Forelimb muscle (tissue), 1 donor: Measurements from ENCODE around the gene NSF. TPM values are rescaled to one million over a fixed set of nuclear protein-coding genes. Genes with fewer than 3 reads are reported as not detected.
"Not testable (repeated sequence)": the region's sequence is repeated elsewhere in the genome, so short reads cannot be mapped to it uniquely, and the experiment has no call there.

Experiments
- DNase-seq: peaks from one replicate; pipeline ENCODE4 v3.0.0-alpha.2; 2013; ENCODE audit warnings: low read depth
- polyA plus RNA-seq: library from polyadenylated mRNA; unstranded; fragments of 120-200 nt; gene quantifications from one replicate; pipeline ENCODE4 v1.2.1, GENCODE V29; 2013; ENCODE audit not compliant: insufficient read length

NSF gene
- polyA plus RNA-seq, 1 donor, result 16.9 TPM

DNA sequence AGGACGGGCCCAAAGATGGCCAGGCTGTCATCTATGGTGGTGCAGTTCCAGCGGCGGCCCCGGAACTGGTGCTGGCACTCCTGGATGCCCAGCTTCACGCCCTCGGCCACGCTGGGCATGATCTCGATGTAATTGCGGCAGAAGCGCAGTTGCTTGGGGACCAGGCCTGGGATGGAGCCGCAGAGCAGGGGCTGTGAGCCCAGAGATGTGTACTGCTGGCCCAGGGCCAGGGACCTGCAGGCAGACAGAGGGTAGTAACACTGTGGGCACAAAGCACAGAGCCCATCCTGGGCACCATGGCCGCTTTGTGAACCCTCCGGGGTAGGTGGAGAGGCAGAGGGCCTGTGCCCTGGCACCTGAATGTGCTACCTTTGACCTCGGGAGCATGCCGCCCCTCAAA is 183.2 kb downstream of the NSF start:
- no peak for DNase-seq

DNA sequence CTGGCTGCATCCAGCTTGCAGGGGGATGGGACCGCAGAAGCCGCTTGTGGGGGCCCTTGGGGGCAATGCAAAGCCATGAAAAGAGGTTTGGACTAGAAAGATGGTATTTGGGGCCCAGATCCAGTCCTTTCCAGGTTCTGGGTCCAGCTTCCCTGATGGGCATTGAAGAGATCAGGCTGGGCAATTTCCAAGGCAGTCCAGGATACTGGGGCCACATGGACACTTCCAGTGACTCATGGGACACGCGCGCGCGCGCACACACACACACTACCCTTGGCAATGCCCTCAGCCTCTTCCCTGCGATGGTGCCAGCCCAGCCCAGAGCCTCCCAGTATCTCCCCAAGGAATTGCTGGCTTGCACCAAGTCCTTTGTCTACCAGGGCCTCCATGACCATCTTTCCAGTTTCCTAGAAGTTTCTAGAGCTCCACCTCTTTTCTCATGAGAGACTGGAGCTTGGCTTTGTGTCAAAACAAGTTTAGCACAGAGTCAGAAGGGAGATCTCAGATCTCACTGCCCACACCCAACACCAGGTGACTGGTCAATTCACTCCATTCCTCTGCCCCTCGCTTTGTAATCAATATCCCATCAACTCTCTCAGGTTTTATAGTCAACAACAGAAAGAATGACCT is 183.8 kb downstream of the NSF start:
- no peak for DNase-seq

DNA sequence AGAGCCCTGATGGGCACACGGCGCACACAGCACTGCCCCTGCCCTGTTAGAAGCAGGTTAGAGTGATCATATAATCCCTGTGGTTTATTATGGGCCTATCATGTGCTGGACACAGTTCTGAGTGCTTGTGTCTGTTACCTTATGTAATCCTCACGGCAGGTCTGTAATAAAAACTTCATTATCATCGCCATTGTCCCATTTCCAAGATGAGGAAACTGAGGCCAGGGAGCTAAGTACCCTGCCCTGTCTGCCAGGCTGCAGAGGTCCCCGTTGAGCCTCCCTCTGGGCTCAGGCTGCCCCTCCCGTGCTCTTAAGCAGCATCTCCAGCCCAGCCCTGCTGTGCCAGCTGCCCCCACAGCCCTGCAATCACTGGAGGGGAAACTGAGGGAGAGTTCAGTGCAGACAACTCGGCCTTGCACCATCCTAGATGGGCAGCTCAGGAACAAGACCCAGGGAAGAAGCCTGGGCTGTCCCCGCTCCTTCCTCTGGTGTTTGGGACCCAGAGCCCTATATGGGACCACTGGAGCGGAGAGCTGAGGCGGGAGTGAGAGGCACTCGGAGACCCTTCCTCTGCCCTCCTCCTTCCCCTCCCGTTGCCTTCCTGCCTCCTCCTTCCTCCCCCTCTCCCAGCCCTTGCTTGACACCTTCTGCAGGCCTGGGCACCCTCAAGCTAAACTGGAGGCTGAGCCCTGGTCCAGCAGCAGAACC is 186.0 kb downstream of the NSF start:
- no peak for DNase-seq

DNA sequence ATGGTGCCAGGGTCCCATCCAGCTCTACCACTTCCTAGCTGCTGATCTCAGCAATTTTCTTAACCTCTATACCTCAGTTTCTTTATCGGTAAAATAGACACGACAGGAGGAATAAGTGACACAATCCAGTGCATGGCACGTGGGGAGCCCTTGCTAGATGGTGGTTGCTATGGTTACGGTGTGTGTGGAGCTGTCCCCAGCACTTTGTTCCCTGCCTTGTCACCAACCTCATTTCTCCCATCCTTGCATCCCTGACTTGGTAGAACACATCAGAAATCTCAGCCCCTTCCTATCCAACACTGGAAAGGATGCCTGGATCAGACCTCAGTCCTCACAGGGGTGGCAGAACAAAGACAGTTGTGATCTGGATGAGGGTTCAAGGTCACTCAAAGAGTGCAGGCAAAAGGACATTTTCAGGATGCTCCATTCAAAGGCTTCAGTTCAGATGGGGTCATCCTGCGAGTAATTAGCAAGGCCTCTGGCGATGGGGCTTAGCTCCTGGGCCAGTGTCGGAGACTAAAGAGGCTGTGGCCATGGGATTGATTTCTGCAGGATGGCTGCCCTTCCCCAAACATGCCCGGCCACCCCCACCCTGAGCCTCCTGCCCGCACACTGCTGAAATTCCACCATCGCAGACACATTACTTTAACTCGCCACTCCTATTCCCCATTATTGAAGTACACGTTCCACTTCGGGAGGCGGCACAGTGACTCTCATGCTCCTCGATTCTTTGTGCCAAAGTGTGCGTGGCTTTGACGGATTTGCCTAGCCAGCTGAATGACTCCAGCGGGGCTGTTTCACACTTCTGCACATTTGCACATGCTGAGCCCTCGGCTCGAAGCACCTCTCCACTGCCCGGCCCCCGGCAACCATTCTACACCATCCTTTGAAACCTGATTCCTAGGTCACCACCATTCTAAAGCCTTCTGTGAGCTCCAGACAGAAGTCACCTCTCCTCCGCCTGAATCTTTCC is 187.8 kb downstream of the NSF start:
- no peak for DNase-seq

DNA sequence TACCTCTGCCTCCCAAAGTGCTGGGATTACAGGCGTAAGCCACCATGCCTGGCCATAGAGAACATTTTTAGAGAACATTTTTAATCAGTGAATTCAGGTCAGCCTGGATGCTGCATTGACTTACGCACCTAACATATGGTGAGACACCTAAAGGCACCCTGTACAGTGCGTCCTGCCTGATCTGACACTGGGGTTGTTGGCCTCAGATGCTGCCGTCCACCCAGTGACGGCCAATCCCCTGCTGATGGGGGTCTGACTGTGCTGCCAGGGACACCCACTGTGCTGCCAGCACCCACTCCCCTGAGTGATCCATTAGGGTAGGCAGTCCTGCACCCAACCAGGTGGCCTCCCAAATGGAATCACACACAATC is 189.5 kb downstream of the NSF start:
- DNase-seq, result no peak

DNA sequence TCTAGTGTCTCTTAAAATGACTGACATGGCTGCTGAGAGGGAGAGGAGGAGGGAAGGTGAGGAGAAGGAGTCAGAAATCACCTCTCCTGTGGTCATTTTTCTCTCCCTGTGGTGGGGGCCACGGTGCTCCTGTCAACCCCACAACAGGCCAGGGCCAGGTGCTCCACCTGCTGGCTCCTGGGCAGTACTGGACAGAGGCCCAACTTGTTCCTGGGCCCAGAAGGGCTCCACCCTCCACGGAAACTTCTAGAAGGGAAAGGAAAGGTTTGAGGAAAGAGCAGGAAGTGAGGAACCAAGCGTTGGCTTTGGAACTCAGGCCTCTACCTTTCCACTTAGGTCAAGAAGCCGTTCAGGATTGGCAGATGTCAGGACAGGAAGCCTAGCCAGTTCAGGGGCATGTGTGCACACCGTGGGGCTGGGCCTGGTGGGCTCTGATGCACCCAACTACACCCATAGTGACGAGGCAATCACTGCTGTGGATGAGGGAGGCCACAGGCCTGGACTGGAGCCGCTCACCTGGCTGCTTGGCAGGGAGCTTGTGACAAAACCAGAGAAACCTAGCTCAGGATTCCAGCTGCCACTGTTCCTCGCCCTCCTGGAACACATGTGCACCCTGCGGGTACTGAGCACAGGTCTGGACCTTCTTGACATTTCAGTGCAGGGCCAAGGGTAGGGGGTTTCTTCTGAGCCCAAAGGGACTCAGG is 191.9 kb downstream of the NSF start:
- no peak for DNase-seq

DNA sequence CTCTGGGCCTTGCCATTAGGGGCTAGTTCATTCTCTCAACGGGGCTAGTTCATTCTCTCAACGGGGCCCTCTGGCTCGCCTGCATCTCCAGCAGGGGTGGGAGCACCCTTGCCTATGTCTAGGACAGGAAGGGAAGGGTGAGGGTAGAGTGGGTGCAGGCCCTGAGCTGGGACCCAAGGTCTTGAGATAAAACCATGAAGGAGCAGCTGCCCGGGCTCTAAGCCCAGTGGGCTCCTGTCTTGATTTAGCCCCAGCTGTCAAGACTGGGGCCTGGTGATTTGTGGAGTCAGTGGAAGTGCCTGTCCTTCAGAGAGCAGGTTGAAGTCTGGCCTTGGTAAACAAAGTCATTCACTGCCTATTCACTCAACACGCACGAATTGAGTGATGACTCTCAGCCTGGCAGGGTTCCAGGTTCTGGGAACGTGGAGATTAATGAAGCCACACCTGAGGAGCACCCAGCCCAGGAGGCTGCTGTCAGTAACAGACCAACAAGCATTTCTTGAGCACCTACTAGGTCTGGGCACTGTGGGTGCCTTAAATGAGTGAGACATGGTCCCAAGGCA is 192.6 kb downstream of the NSF start:
- DNase-seq, result no peak

DNA sequence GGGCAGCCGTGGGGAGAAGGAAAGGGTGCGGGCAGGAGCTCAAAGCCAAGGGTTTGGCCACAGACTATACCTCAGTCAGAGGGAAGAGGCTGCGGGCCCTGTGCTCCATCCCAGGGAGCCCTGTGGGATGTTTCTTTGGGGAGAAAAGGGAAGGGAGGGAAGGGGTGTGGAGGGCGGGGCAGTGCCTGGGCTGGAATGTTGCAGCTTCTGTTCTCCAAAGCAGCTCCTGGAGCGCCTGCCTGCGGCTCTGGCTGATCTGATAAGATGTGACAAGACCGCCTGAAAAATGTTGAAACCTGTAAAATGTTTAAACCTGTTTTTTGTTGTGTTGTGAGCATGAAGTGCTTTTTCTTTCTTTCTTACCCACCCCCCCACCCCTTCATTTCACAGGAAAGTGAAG is 195.2 kb downstream of the NSF start:
- DNase-seq, result no peak

DNA sequence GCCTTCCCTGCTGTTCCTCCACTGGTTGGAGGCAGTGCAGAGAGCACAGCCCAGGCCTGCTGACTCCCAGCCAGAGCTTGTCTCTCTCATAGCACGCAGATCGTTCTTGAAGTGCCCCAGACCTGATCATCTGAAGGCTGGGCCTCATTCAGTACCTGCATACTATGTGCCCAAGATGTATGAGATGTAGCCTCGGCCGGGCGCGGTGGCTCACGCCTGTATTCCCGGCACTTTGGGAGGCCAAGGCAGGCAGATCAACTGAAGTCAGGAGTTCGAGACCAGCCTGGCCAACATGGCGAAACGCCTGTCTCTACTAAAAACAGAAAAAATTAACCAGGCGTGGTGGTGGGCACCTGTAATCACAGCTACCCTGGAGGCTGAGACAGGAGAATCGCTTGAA is 197.0 kb downstream of the NSF start:
- DNase-seq, result no peak

DNA sequence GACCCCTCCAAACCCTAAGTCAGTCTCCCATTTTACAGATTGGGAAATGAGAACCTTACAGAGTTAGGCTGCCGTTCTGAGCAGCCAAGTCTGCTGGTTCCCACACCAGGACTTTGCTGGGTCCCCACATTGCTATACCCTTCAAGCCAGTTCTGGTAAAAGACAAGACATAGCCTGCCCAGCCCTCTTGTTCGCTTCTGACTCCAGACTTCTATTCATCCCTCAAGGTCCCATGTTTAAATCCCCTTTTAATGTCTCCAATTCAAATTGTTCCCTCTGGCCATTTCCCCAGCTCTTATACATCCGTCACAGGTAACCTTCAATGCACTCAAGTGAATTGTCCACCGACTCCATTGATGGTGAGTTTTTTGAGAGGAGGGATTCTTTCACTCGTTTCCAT is 197.8 kb downstream of the NSF start:
- no peak for DNase-seq

DNA sequence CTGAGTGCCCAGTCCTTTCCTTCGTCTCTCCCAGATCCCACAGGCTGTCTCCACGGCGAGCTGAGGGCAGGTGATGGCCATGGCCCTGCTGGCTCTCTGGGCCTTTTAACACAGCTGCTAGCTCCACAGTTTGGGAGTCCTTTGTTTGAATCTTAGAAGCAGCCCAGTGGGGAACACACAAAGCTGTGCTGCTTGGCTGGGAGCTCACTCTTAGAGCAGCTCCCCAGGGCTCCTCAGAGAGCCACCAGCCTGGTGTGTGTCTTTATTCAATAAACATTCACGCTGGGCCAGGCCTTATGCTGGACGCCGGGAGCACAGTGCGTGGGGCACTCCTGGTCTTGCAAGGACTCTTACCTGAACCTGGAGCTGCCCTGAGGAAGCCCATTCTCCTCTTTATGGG is 198.3 kb downstream of the NSF start:
- DNase-seq, result no peak

DNA sequence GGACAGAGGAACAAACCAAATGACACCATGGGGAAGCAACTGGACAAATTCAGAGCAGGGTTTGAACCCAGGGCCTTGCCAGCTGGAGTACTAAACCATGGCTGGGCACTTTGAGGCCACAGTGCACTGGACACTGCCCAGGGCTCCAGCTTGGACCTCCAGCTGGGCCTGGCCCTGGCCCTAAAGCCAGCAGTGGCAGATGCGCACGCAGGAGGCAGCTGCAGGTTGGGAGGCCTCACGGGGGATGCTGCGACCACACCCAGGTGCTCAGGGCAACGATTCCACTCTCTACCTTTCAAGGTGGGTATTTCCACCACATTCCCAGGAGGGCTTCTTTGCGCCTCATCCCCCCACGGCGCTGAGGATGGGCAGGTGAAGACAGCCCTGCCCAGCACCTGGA is 199.1 kb downstream of the NSF start:
- DNase-seq, result no peak

DNA sequence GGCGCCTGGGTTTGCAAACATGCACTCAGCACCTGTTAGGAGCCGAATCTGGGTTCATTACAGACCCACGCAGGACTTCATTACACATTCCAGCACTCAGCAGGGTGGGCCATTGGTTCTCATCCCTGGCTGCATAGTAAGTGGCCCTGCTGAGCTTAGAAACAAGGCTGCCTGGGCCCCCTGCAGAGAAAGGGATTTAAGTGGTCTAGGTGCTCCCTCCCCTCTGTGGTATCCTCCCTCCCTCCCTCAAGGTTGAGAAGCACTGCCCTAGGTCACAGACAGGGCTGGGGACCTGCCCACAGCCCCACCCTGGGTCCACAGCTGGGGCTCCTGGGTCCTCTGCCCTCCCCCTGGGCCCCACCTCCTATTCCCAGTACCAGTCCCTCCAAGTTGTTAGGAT is 199.7 kb downstream of the NSF start:
- no peak for DNase-seq

DNA sequence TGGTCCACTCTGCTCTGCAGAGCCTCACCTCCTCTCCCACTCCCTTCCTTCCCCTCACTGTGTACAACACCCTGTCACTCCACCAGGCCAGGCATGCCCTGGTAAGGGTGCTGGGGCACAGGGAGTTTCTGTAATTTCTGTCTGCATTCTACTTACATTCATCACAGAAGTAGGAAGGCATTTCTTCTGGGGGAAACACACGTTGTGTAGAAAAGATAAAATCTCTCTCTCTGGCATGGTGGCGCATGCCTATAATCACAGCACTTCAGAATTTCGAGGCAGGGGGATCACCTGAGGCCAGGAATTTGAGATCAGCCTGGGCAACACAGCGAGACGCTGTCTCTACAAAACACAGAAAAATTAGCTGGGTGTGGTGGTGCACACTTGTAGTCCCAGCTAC is 201.1 kb downstream of the NSF start:
- DNase-seq, result no peak

DNA sequence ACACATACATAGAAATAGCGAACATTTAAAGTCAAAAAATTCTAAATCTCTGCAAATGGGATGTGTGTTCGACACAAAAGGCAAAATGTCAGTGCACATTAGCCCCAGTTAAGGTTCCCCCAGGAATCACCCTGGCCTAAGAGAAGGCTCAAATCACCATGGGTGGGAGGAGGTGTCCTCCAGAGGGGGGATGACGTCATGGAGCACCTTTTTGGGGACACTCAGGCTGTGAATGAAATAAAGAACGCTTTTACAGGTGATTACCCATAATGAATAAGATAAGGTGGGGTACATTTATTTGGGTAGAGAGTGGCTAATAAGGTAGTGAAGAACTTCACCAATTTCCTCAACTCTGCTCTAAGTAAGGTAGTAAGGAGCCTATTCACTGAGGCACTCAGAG is 201.6 kb downstream of the NSF start:
- DNase-seq, result no peak

DNA sequence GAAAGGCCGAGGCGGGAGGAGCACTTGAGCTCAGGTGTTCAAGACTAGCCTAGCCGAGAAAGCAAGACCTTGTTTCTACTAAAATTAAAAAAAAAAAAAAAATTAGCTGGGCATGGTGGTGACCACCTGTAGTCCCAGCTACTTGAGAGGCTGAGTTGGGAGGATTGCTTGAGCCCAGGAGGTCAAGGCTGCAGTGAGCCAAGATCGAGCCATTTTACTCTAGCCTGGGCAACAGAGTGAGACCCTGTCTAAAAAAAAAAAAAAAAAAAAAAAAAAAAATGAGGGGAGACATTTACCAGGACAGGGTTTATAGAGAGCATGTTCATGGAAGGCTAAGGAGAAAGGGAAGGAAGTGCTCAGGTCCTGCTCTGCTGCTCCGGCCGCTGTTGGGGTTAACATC is 202.6 kb downstream of the NSF start:
- not testable (repeated sequence) for DNase-seq

DNA sequence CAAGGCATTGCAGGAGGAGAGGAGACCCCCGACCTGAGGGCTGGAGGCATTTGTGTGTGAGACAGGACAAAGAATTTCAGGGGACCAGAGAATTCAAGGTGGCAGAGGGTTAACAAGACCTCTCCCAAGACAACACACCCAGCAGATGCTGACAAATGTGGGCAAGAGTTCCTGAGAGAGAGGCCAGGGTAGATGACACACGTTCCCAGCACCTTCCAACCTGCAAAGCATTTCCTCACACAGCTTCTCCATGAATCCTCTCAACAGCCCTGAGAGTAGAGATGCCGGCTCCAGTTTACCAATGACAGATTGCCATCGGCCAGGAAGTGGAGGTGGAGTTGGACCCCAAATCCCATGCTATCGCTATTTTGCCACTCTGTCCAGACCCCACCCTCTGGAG is 203.1 kb downstream of the NSF start:
- no peak for DNase-seq

DNA sequence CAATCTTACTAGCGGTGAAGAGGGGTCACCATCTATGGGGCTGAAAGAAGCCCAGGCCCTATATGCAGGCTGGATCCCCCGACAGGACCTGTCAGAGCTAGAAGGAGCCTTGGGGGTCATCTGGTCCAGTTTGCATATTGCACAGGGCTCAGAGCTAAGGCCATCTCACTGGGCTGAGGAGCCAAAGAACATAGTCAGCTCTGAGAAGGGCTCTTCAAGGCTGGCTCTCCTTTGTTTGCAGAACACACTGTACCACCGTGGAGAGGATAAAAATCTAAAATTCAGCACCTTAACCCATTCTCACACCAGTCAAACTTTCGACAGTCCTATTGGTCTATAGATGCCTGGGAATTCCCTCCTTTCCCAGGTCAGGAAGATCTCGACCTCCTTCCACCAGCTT is 203.8 kb downstream of the NSF start:
- DNase-seq, result no peak

DNA sequence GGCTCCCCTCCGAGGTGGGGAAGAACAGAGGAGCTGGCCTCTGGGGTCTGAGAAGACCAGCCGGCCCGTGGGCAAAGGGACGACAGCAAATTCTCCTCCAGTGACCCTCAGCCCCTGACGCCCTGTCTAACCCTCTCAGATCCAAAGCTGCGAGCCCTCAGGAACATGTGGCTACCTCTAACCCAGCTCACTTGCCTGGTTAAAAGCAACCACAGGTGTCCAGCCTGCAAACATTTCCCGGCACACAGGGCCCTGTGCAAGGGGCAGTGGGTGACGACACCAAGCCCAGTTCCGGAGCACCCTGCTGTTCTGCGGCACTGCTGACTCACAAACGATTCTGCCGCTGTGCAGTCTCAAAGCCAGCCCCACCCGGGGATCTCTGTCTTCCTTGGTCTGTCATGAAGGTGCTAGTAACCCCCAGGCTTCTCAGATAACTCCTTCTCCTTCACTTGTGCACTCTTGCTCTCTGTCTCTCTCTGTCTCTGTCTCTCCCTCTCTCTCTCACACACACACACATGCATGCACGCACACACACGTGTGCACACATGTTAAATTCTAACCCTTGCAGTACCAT is 205.0 kb downstream of the NSF start:
- DNase-seq, result no peak

DNA sequence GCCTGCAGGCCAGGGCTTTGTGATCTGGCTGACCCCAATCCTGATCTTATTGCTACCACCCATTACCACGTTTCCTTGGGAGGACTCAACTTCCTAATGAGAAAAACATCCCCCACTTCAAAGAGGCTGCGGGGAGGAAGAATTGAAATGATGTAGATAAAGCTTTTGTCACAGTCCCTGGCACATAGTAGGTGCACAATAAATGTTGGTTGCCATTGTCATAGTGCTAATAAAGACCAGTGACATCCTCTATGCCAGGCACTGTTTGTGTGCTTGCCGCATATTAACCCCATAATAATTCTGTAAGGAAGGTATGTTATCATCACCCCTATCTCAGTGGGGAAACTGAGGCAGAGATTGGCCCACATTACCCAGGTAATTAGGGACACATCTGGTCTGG is 205.6 kb downstream of the NSF start:
- no peak for DNase-seq

DNA sequence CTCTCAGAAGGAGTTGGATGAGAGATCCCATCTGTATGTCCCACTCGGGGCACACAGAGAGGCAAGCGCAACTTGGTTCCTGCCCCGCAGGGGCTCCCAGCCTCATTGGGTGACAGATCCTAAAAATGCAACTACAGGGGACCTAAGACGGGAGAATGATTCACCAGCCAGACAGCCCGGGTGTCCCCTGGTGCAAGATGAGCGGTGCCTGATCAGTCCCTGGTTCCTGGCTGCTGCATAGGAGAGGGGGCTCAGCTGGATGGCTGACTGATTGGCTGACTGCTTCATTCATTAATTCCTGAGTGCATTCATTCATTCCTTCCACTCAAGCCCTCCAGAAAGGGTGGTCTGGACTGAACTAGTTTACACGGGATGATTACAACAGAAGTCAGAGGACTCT is 206.1 kb downstream of the NSF start:
- DNase-seq, result no peak
